Hepatocyte (in vitro differentiated cells): ENCODE measurements around the gene PLEKHA6.

Source experiments
- CTCF ChIP-seq: fragments of 200-600 bp; sonication (generic); IDR thresholded peaks from 2 replicates; pipeline ENCODE4 v1.5.1; 2016; ENCODE audit warnings: antibody characterized with exemption, mild to moderate bottlenecking; ENCODE audit not compliant: poor library complexity
- EZH2 ChIP-seq: fragments of 200-600 bp; sonication (generic); IDR thresholded peaks from 2 replicates; pipeline ENCODE4 v1.6.1; 2016; ENCODE audit warnings: antibody characterized with exemption, mild to moderate bottlenecking, borderline replicate concordance
- EZH2phosphoT487 ChIP-seq: fragments of 200-600 bp; sonication (generic); IDR thresholded peaks from one replicate; pipeline ENCODE4 v1.6.1; 2018; ENCODE audit warnings: antibody characterized with exemption, mild to moderate bottlenecking, low read depth, moderate library complexity; ENCODE audit not compliant: unreplicated experiment, severe bottlenecking

- TF ChIP-seq CTCF = no peak
- no peak for TF ChIP-seq EZH2
- TF ChIP-seq EZH2phosphoT487 = no peak
Measured at GRCh38 chr1:204225841-204226735, 133.6 kb downstream of the PLEKHA6 start.
